ENCODE results near the gene IGF2.

Gene IGF2

GRCh38 chr11:2108675-2109491 is 30.3 kb downstream of the IGF2 start:
- in situ Hi-C loops (cut with HindIII; ENCODE audit: low sequenced_read_pairs): no loop called here

- in situ Hi-C loops (cut with HindIII; ENCODE audit: low sequenced_read_pairs): no loop called here
Measured at GRCh38 chr11:2107941-2108630, 31.1 kb downstream of the IGF2 start.

GRCh38 chr11:2107521-2107920 is 31.7 kb downstream of the IGF2 start:
- in situ Hi-C loops (cut with HindIII; ENCODE audit: low sequenced_read_pairs): no loop called here

- in situ Hi-C loops (cut with HindIII; ENCODE audit: low sequenced_read_pairs): no loop called here
Measured at GRCh38 chr11:2106583-2107209, 32.5 kb downstream of the IGF2 start.

- in situ Hi-C loops (cut with HindIII; ENCODE audit: low sequenced_read_pairs): no loop called here
Measured at GRCh38 chr11:2105511-2105910, 33.7 kb downstream of the IGF2 start.

GRCh38 chr11:2104524-2105440 is 34.4 kb downstream of the IGF2 start:
- in situ Hi-C loops (cut with HindIII; ENCODE audit: low sequenced_read_pairs): loop anchor here (5.0 kb wide), 1 partner anchor 48 kb away; no protein-coding TSS in a partner anchor

- in situ Hi-C loops (cut with HindIII; ENCODE audit: low sequenced_read_pairs): loop anchor here (5.0 kb wide), 1 partner anchor 48 kb away; no protein-coding TSS in a partner anchor
Measured at GRCh38 chr11:2103668-2104523, 35.3 kb downstream of the IGF2 start.

GRCh38 chr11:2102883-2103213 is 36.3 kb downstream of the IGF2 start:
- in situ Hi-C loops (cut with HindIII; ENCODE audit: low sequenced_read_pairs): loop anchor here (5.0 kb wide), 1 partner anchor 49 kb away; no protein-coding TSS in a partner anchor

- in situ Hi-C loops (cut with HindIII; ENCODE audit: low sequenced_read_pairs): loop anchor here (5.0 kb wide), 1 partner anchor 50 kb away; no protein-coding TSS in a partner anchor
Measured at GRCh38 chr11:2102132-2102882, 36.9 kb downstream of the IGF2 start.

- in situ Hi-C loops (cut with HindIII; ENCODE audit: low sequenced_read_pairs): loop anchor here (5.0 kb wide), 1 partner anchor 51 kb away; no protein-coding TSS in a partner anchor
Measured at GRCh38 chr11:2101171-2101675, 38.0 kb downstream of the IGF2 start.

GRCh38 chr11:2100361-2101170 is 38.6 kb downstream of the IGF2 start:
- in situ Hi-C loops (cut with HindIII; ENCODE audit: low sequenced_read_pairs): loop anchor here (5.0 kb wide), 1 partner anchor 52 kb away; no protein-coding TSS in a partner anchor

- in situ Hi-C loops (cut with HindIII; ENCODE audit: low sequenced_read_pairs): loop anchor here (5.0 kb wide), 1 partner anchor 53 kb away; no protein-coding TSS in a partner anchor
Measured at GRCh38 chr11:2099516-2100349, 39.5 kb downstream of the IGF2 start.

GRCh38 chr11:2098691-2099515 is 40.3 kb downstream of the IGF2 start:
- in situ Hi-C loops (cut with HindIII; ENCODE audit: low sequenced_read_pairs): no loop called here

GRCh38 chr11:2097998-2098690 is 41.0 kb downstream of the IGF2 start:
- in situ Hi-C loops (cut with HindIII; ENCODE audit: low sequenced_read_pairs): no loop called here

GRCh38 chr11:2097356-2097997 is 41.7 kb downstream of the IGF2 start:
- in situ Hi-C loops (cut with HindIII; ENCODE audit: low sequenced_read_pairs): no loop called here
